H9 (cell line): ENCODE results near the gene TNFRSF1B. TPM values are rescaled to one million over a fixed set of nuclear protein-coding genes. Genes with fewer than 3 reads are reported as not detected.

Source experiments
- DNase-seq: peaks from one replicate; pipeline ENCODE4 v3.0.0-alpha.2; 2017
- H2AFZ ChIP-seq: one replicate; pipeline ENCODE4 v1.6.1; 2013; ENCODE audit warnings: mild to moderate bottlenecking, low read length, control low read depth, moderate library complexity
- H2AK5ac ChIP-seq: 2 replicates; pipeline ENCODE4 v1.6.1; 2013; ENCODE audit warnings: low read length, control low read depth, mixed read lengths; ENCODE audit not compliant: insufficient read length
- H2BK120ac ChIP-seq: one replicate; pipeline ENCODE4 v1.6.1; 2013; ENCODE audit warnings: low read depth, mild to moderate bottlenecking, low read length, control low read depth, inconsistent platforms; ENCODE audit not compliant: poor library complexity, severe bottlenecking
- H2BK12ac ChIP-seq: 2 replicates; pipeline ENCODE4 v1.6.1; 2013; ENCODE audit warnings: low read length, control low read depth, mixed read lengths, low read depth; ENCODE audit not compliant: insufficient read length
- H2BK15ac ChIP-seq: 2 replicates; pipeline ENCODE4 v1.6.1; 2013; ENCODE audit warnings: low read depth, low read length, control low read depth
- H2BK20ac ChIP-seq: one replicate; pipeline ENCODE4 v1.6.1; 2013; ENCODE audit warnings: low read depth, mild to moderate bottlenecking, low read length, control low read depth, inconsistent platforms; ENCODE audit not compliant: poor library complexity, severe bottlenecking
- H2BK5ac ChIP-seq: 2 replicates; pipeline ENCODE4 v1.6.1; 2013; ENCODE audit warnings: low read length, control low read depth, mixed read lengths; ENCODE audit not compliant: insufficient read length
- H3K14ac ChIP-seq: 2 replicates; pipeline ENCODE4 v1.6.1; 2013; ENCODE audit warnings: low read length, control low read depth; ENCODE audit not compliant: insufficient read depth
- H3K18ac ChIP-seq: 2 replicates; pipeline ENCODE4 v1.6.1; 2013; ENCODE audit warnings: low read depth, mild to moderate bottlenecking, mixed read lengths, low read length, control low read depth; ENCODE audit not compliant: insufficient read length
- H3K23ac ChIP-seq: 2 replicates; pipeline ENCODE4 v1.6.1; 2013; ENCODE audit warnings: low read length, control low read depth, mixed read lengths, low read depth; ENCODE audit not compliant: insufficient read length
- H3K23me2 ChIP-seq: 2 replicates; pipeline ENCODE4 v1.6.1; 2013; ENCODE audit warnings: low read depth, mild to moderate bottlenecking, mixed read lengths, low read length, control low read depth; ENCODE audit not compliant: insufficient read length, poor library complexity, severe bottlenecking
- H3K27ac ChIP-seq: 2 replicates; pipeline ENCODE4 v1.5.1; 2013; ENCODE audit warnings: low read length, control low read depth, mixed read lengths, low read depth; ENCODE audit not compliant: insufficient read length
- H3K27me3 ChIP-seq: 2 replicates; pipeline ENCODE4 v1.6.1; 2013; ENCODE audit warnings: low read length, control low read depth, inconsistent platforms; ENCODE audit not compliant: insufficient read depth
- H3K4ac ChIP-seq: 2 replicates; pipeline ENCODE4 v1.6.1; 2013; ENCODE audit warnings: low read depth, mild to moderate bottlenecking, control low read depth, inconsistent platforms, low read length, moderate library complexity
- H3K4me1 ChIP-seq: 2 replicates; pipeline ENCODE4 v1.6.1; 2013; ENCODE audit warnings: low read length, control low read depth, inconsistent platforms; ENCODE audit not compliant: insufficient read depth
- H3K4me2 ChIP-seq: 2 replicates; pipeline ENCODE4 v1.6.1; 2013; ENCODE audit warnings: low read length, control low read depth, mixed read lengths; ENCODE audit not compliant: insufficient read length, insufficient read depth
- H3K56ac ChIP-seq: 2 replicates; pipeline ENCODE4 v1.6.1; 2013; ENCODE audit warnings: low read depth, mild to moderate bottlenecking, mixed read lengths, low read length, control low read depth; ENCODE audit not compliant: insufficient read length
- H3K79me1 ChIP-seq: 2 replicates; pipeline ENCODE4 v1.6.1; 2013; ENCODE audit warnings: low read depth, mild to moderate bottlenecking, moderate library complexity, low read length, control low read depth, inconsistent platforms; ENCODE audit not compliant: insufficient read depth, poor library complexity, severe bottlenecking
- H3K79me2 ChIP-seq: 2 replicates; pipeline ENCODE4 v1.6.1; 2013; ENCODE audit warnings: low read length, control low read depth, inconsistent platforms; ENCODE audit not compliant: insufficient read depth
- H3K9ac ChIP-seq: 2 replicates; pipeline ENCODE4 v1.6.1; 2013; ENCODE audit warnings: low read length, control low read depth, mixed read lengths; ENCODE audit not compliant: insufficient read length; ENCODE audit errors: extremely low read depth
- H3K9me3 ChIP-seq: one replicate; pipeline ENCODE4 v1.6.1; 2013; ENCODE audit warnings: low read depth, low read length, inconsistent platforms; ENCODE audit not compliant: control insufficient read depth
- H3T11ph ChIP-seq: one replicate; pipeline ENCODE4 v1.6.1; 2013; ENCODE audit warnings: mild to moderate bottlenecking, low read length, control low read depth, inconsistent platforms
- H4K20me1 ChIP-seq: one replicate; pipeline ENCODE4 v1.6.1; 2013; ENCODE audit not compliant: control insufficient read depth, insufficient read length, insufficient read depth
- H4K5ac ChIP-seq: 2 replicates; pipeline ENCODE4 v1.6.1; 2013; ENCODE audit warnings: low read depth, mild to moderate bottlenecking, mixed read lengths, low read length, control low read depth; ENCODE audit not compliant: insufficient read length
- H4K8ac ChIP-seq: replicated peaks from 2 replicates; pipeline ENCODE4 v1.6.1; 2013; ENCODE audit warnings: low read length, control low read depth, mixed read lengths, low read depth; ENCODE audit not compliant: insufficient read length
- H4K91ac ChIP-seq: 2 replicates; pipeline ENCODE4 v1.6.1; 2013; ENCODE audit warnings: low read depth, mild to moderate bottlenecking, moderate library complexity, mixed read lengths, low read length, control low read depth; ENCODE audit not compliant: insufficient read length
- H3K27ac Mint-ChIP-seq, 3 experiments: 2 replicates in 2 of 3; 3 replicates in 1 of 3; pipeline ENCODE4 v1.8.0; 2020 to 2021; ENCODE audit warnings: mixed read lengths in 3 of 3, mild to moderate bottlenecking in 1 of 3, moderate library complexity in 1 of 3
- H3K27me3 Mint-ChIP-seq: 2 replicates; pipeline ENCODE4 v1.8.0; 2021; ENCODE audit warnings: low read depth, mild to moderate bottlenecking, moderate library complexity, mixed read lengths
- H3K36me3 Mint-ChIP-seq, 3 experiments: 2 replicates in 2 of 3; 3 replicates in 1 of 3; pipeline ENCODE4 v1.8.0; 2020 to 2021; ENCODE audit warnings: low read depth in 3 of 3, mixed read lengths in 3 of 3; ENCODE audit not compliant: insufficient read depth in 1 of 3
- H3K4me1 Mint-ChIP-seq, 2 experiments: 2 replicates each; pipeline ENCODE4 v1.8.0; 2020; ENCODE audit warnings: mixed read lengths in 2 of 2
- H3K4me3 Mint-ChIP-seq, 2 experiments: 2 replicates in 1 of 2; 3 replicates in 1 of 2; pipeline ENCODE4 v1.8.0; 2020 to 2021; ENCODE audit warnings: mild to moderate bottlenecking in 2 of 2, mixed read lengths in 2 of 2, moderate library complexity in 1 of 2
- H3K9me3 Mint-ChIP-seq, 2 experiments: 2 replicates in 1 of 2; 3 replicates in 1 of 2; pipeline ENCODE4 v1.8.0; 2020; ENCODE audit warnings: mild to moderate bottlenecking in 2 of 2, mixed read lengths in 2 of 2, moderate library complexity in 1 of 2
- CTCF ChIP-seq: fragments of 200-600 bp; sonication (generic); conservative IDR thresholded peaks from 3 replicates; pipeline ENCODE4 v1.8.0; 2021; ENCODE audit warnings: antibody characterized with exemption, mild to moderate bottlenecking
- WGBS: extraction: QIAGEN DNeasy Blood & Tissue Kit; methylation state at CpG from one replicate; pipeline ENCODE4 v1.1.7; 2013; ENCODE audit warnings: missing lambda C conversion rate, low lambda C conversion rate, mixed read lengths; ENCODE audit not compliant: insufficient read length; ENCODE audit errors: extremely low coverage; 5-methylcytosine and 5-hydroxymethylcytosine counted together
- total RNA-seq: library from RNA; stranded (reverse); gene quantifications from 2 replicates; pipeline ENCODE4 v1.2.1, GENCODE V29; 2021

Gene TNFRSF1B
- total RNA-seq, 1 experiment from 2014 or later = 0.57 TPM

DNA sequence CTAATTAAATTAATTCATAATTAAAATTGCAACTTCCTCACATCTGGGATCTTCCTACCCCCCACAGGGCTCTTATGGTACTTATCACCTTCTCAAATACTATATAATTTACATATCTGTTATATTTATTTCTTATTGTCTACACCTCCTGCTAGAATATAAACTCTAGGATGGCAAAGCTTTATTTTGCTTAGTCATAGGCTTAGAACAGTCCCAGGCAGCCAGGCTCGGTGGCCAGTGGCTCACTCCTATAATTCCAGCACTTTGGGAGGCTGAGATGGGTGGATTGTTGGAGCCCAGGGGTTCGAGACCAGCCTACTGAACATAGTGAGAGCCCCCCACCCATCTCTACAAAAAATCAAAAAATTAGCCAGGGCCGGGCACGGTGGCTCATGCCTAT lies 53.0 kb downstream of the TNFRSF1B start:
- Histone ChIP-seq H3K4me2 (no peak overlapping the region), H3K9me3 (peaks cover 7% of the 10 kb centered on the region), H3K23me2 (no peaks in the 10 kb centered on the region), H4K5ac (no peak overlapping the region), H2BK5ac (no peak overlapping the region), H2BK120ac (no peak overlapping the region), H3K18ac (no peak overlapping the region), H3K79me2 (no peaks in the 10 kb centered on the region), H3K4me1 (no peaks in the 10 kb centered on the region), H3K56ac (no peak overlapping the region), H2AK5ac (no peak overlapping the region), H3K23ac (no peak overlapping the region), H4K91ac (no peak overlapping the region), H3T11ph (no peak overlapping the region), H3K79me1 (no peaks in the 10 kb centered on the region), H2AFZ (no peak overlapping the region), H2BK15ac (no peak overlapping the region), H3K27ac (no peak overlapping the region), H3K4ac (no peak overlapping the region), H3K27me3 (no peaks in the 10 kb centered on the region), H3K14ac (no peak overlapping the region), H3K9ac (no peak overlapping the region), H2BK20ac (no peak overlapping the region), H4K8ac (no peak overlapping the region), H4K20me1 (no peaks in the 10 kb centered on the region), H2BK12ac (no peak overlapping the region)
- Mint-ChIP-seq H3K36me3 (peaks cover 4 to 6% (median 5%) of the 10 kb centered on the region in 3 experiments; a peak in 6 of 7 replicates), H3K4me3 (no peak overlapping the region), H3K4me1 (no peaks in the 10 kb centered on the region), H3K9me3 (peaks cover 37 to 44% of the 10 kb centered on the region in 2 experiments), H3K27ac (no peak overlapping the region), H3K27me3 (peaks cover 9% of the 10 kb centered on the region)
- no peak for DNase-seq
- WGBS = no CpG with 5 or more reads among the region's 4 CpGs
- TF ChIP-seq CTCF = no peak
